ENCODE results near the gene MYL7. TPM values are rescaled to one million over a fixed set of nuclear protein-coding genes. Genes with fewer than 3 reads are reported as not detected.

The MYL7 gene, protein sequence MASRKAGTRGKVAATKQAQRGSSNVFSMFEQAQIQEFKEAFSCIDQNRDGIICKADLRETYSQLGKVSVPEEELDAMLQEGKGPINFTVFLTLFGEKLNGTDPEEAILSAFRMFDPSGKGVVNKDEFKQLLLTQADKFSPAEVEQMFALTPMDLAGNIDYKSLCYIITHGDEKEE
- total RNA-seq: 2.7 TPM
- polyA plus RNA-seq: 1.9 TPM

GRCh38 chr7:44141221-44141850 is at the start of gene MYL7:
TSS of gene MYL7 (minus strand) at chr7:44141332. CDS start at chr7:44141305, 27 bp downstream.
- no peak for DNase-seq (ENCODE audit: extremely low spot score)
- H3K27ac ChIP-seq (ENCODE audit: low read depth): no peak within 1 kb of the TSS
- no peaks in the 10 kb centered on the region for H3K36me3 ChIP-seq (ENCODE audit: insufficient read depth)
- no peak within 1 kb of the TSS for H3K4me3 ChIP-seq (ENCODE audit: low read depth, low read length)
- 74% methylated on average over 6 of the region's 6 CpGs for WGBS
- H3K4me1 ChIP-seq (ENCODE audit: insufficient read depth): no peaks in the 10 kb centered on the region

DNA sequence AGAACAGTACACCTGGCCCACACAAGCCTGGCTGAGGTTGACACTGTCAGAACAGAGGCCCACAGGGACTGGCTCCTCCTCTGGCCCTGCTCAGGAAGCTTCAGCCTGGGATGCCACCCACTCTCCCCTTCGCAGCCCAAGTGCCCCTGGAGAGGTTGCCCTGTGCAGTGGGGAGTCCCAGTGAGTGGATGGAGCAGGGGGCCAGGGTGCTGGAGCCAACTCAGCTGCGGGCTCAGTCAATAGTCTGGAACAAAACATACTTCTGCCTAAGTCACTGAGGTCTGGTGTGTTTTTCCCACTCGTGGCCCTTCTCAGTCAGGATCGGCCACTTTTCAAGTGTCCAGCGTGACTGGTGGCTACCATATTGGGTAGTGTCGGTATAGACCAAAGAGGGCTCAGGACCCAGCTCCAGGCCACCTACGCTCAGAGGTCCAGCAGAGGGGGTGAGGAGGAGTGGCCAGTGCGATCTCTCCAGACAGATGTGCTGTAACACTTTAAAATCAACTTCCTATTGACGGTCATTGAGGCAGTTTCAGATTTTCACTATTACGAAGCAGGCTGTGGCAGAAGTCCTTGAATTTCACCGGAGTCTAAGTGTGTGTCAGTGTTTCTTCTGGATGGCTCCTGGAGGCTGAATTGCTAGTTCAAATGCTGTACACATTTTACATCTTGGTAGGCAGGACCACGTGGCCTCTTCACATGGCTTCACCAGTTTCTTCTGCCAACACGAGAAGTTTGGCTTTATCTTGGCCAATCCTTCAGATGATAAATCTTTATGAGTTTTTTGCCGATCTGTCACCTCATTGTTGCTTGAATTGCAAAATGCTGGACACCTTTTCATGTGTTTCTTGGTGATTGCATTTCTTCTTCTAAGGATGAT is 49.1 kb upstream of the MYL7 start:
- no peaks in the 10 kb centered on the region for H3K4me1 ChIP-seq (ENCODE audit: insufficient read depth)
- no peak overlapping the region for H3K4me3 ChIP-seq (ENCODE audit: low read depth, low read length)
- H3K36me3 ChIP-seq (ENCODE audit: insufficient read depth): no peaks in the 10 kb centered on the region
- no peak overlapping the region for H3K27ac ChIP-seq (ENCODE audit: low read depth)
- 76% methylated on average over 14 of the region's 14 CpGs for WGBS
- DNase-seq (ENCODE audit: extremely low spot score): no peak

DNA sequence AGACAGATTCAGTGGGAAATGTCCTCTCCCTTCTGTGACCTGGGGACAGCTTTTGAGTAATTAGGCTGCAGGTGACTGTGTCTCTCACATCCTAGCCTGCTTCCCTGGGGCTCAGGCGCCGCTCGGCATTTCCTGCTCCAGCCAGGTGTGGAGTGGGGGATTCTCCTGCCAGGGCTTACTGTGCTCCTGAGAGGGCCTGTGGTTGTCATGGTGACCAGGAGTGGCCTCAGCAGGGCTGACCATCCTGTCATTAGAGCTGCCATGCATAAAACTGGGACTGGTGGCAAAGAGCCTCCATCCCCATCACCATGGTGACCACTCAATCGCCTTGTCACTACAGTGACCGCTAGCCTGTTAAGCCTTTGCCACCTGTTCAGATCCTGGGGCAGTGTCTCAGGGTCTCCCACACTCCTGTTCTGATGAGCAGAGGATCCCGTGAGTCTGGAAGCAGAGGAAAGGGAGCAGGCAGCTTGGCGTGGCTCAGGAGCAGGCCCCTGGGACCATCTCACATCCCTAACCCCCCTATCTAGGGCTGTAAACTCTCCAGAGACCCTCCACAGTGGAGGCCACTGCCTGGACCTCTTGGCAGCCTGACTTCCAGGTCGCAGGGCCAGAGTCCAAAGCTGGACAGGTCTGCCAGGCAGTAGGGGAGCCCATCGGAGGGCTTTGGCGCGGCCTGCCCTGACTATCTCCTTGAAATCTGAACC is 48.3 kb upstream of the MYL7 start, which contains the start of gene GCK:
Gene GCK, minus strand, starts transcription at position 154 of the 707 bp plus-strand sequence. CDS start 486 bp downstream, outside the sequence.
- Histone ChIP-seq H3K4me1 (ENCODE audit: insufficient read depth) (no peaks in the 10 kb centered on the region), H3K27ac (ENCODE audit: low read depth) (no peak within 1 kb of the TSS), H3K36me3 (ENCODE audit: insufficient read depth) (no peaks in the 10 kb centered on the region), H3K4me3 (ENCODE audit: low read depth, low read length) (no peak within 1 kb of the TSS)
- 81% methylated on average over 11 of the region's 11 CpGs for WGBS
- no peak for DNase-seq (ENCODE audit: extremely low spot score)

GRCh38 chr7:44188480-44189225 is 47.5 kb upstream of the MYL7 start:
- 83% methylated on average over 16 of the region's 16 CpGs for WGBS
- Histone ChIP-seq H3K27ac (ENCODE audit: low read depth) (no peak overlapping the region), H3K4me3 (ENCODE audit: low read depth, low read length) (no peak overlapping the region), H3K36me3 (ENCODE audit: insufficient read depth) (no peaks in the 10 kb centered on the region), H3K4me1 (ENCODE audit: insufficient read depth) (no peaks in the 10 kb centered on the region)
- no peak for DNase-seq (ENCODE audit: extremely low spot score)

GRCh38 chr7:44187636-44188416 is 46.7 kb upstream of the MYL7 start:
- H3K27ac ChIP-seq (ENCODE audit: low read depth): no peak overlapping the region
- no peak for DNase-seq (ENCODE audit: extremely low spot score)
- no peaks in the 10 kb centered on the region for H3K36me3 ChIP-seq (ENCODE audit: insufficient read depth)
- H3K4me1 ChIP-seq (ENCODE audit: insufficient read depth): no peaks in the 10 kb centered on the region
- WGBS: 46% methylated on average over 9 of the region's 9 CpGs
- no peak overlapping the region for H3K4me3 ChIP-seq (ENCODE audit: low read depth, low read length)

GRCh38 chr7:44186736-44187135 is 45.6 kb upstream of the MYL7 start:
- 83% methylated on average over 5 of the region's 5 CpGs for WGBS
- no peak overlapping the region for H3K4me3 ChIP-seq (ENCODE audit: low read depth, low read length)

GRCh38 chr7:44185729-44186128 is 44.6 kb upstream of the MYL7 start:
- H3K27ac ChIP-seq (ENCODE audit: low read depth): no peak overlapping the region
- H3K4me3 ChIP-seq (ENCODE audit: low read depth, low read length): no peak overlapping the region
- no peaks in the 10 kb centered on the region for H3K4me1 ChIP-seq (ENCODE audit: insufficient read depth)
- WGBS: 90% methylated on average over 5 of the region's 5 CpGs
- DNase-seq (ENCODE audit: extremely low spot score): no peak
- no peaks in the 10 kb centered on the region for H3K36me3 ChIP-seq (ENCODE audit: insufficient read depth)

More at GRCh38 chr7:44186736-44187135, 45.6 kb upstream of the MYL7 start:
- no peaks in the 10 kb centered on the region for H3K4me1 ChIP-seq (ENCODE audit: insufficient read depth)
- no peaks in the 10 kb centered on the region for H3K36me3 ChIP-seq (ENCODE audit: insufficient read depth)
- no peak for DNase-seq (ENCODE audit: extremely low spot score)
- H3K27ac ChIP-seq (ENCODE audit: low read depth): no peak overlapping the region

GRCh38 chr7:44184873-44185446 is 43.8 kb upstream of the MYL7 start:
- Histone ChIP-seq H3K4me3 (ENCODE audit: low read depth, low read length) (no peak overlapping the region), H3K36me3 (ENCODE audit: insufficient read depth) (no peaks in the 10 kb centered on the region)
- WGBS: 90% methylated on average over 2 of the region's 2 CpGs

DNA sequence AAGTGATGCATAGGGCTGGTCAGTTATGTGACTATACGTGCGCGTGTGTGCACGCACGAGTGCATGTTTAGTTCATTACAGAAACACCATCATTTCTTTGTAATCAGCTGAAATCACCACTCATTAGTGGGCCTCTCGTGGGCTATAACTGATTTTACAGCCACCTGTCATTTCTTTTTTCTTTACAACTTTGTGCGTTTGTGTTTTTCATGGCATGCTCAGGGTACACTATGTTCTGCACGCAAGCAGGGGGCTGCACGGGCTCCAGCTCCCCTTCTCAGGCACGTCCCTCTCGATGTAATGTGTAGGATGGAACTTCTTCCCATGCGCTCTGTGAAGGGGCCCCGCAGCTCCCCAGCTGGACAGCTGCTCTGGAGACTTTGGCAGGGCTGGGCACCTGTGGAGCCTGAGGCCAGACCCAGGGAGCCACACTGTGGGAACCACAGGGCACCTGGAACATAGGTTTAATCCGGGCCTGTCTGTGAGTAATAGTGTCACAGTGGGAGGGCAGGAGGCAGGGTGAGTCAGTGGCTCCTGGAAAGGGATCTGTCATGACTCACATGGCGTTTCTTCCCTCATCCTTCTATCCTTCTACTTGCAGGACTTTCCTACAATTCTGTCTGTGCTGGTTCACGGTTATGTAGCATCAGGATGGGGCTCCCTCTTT is 43.2 kb upstream of the MYL7 start:
- Histone ChIP-seq H3K4me3 (ENCODE audit: low read depth, low read length) (no peak overlapping the region), H3K4me1 (ENCODE audit: insufficient read depth) (no peaks in the 10 kb centered on the region), H3K36me3 (ENCODE audit: insufficient read depth) (no peaks in the 10 kb centered on the region), H3K27ac (ENCODE audit: low read depth) (no peak overlapping the region)
- no peak for DNase-seq (ENCODE audit: extremely low spot score)
- WGBS: 61% methylated on average over 16 of the region's 16 CpGs

More at GRCh38 chr7:44184873-44185446, 43.8 kb upstream of the MYL7 start:
- no peak for DNase-seq (ENCODE audit: extremely low spot score)
- Histone ChIP-seq H3K27ac (ENCODE audit: low read depth) (no peak overlapping the region), H3K4me1 (ENCODE audit: insufficient read depth) (no peaks in the 10 kb centered on the region)

DNA sequence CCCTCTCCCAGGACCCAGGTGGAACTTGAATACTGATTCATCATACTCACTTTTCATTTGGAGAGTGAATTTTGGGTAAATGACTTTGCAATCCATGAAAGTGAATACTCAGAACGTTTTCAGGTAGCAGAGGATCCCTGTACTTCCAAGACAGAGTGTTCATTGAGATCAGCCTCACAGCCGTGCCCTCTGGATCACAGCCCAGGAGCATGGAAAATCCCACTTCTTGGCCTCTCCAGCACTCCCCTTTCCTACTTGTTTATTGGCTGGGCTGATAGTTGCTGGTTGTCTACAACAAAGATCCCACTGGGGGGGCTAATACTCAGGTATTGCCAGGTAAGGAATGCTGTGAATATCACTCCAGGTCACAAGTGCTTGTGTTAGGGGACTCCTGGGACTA is 42.3 kb upstream of the MYL7 start:
- no peaks in the 10 kb centered on the region for H3K4me1 ChIP-seq (ENCODE audit: insufficient read depth)
- WGBS: 27% methylated on average over 2 of the region's 2 CpGs
- no peaks in the 10 kb centered on the region for H3K36me3 ChIP-seq (ENCODE audit: insufficient read depth)
- H3K27ac ChIP-seq (ENCODE audit: low read depth): no peak overlapping the region
- DNase-seq (ENCODE audit: extremely low spot score): no peak
- H3K4me3 ChIP-seq (ENCODE audit: low read depth, low read length): no peak overlapping the region

DNA sequence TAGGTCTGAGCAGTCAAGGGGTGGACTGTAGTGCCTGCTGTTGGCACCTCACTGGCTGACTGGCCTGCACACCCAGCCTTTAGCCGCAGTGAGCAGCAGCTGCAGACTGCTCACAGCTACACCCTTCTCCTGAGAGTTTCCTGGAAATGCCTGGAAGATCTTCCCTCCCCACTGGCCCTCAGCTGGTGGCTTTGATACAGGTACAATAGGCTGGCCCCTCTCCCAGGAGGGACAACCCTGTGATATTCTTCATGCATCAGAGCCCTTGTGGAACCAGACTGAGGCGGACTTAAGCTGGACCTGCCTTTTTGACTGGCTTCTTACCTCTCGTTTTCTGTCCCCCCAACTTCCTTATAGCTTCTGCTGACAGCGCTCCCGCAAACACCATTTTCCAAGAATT is 41.7 kb upstream of the MYL7 start:
- Histone ChIP-seq H3K4me1 (ENCODE audit: insufficient read depth) (no peaks in the 10 kb centered on the region), H3K4me3 (ENCODE audit: low read depth, low read length) (no peak overlapping the region), H3K27ac (ENCODE audit: low read depth) (no peak overlapping the region), H3K36me3 (ENCODE audit: insufficient read depth) (no peaks in the 10 kb centered on the region)
- 81% methylated on average over 5 of the region's 5 CpGs for WGBS
- no peak for DNase-seq (ENCODE audit: extremely low spot score)

DNA sequence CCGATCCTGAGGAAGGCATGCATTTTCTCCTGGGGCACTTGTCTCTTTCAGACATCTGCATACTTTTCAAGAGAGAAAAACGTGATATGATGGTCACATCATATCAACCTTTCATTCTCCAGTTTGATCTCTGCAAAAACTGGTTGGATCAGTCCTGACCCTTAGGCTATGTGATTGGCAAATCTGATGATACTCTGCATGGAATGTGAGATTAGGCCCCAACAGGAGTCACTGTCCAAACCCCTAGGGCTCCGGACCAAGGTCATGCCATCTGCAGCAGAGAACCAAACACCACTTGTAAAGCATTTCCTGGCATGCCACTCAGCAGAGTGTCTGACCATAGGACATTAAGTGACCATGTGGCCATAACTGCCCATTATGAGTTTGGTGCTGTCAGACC is 39.5 kb upstream of the MYL7 start:
- Histone ChIP-seq H3K36me3 (ENCODE audit: insufficient read depth) (no peaks in the 10 kb centered on the region), H3K4me1 (ENCODE audit: insufficient read depth) (no peaks in the 10 kb centered on the region), H3K27ac (ENCODE audit: low read depth) (no peak overlapping the region), H3K4me3 (ENCODE audit: low read depth, low read length) (no peak overlapping the region)
- DNase-seq (ENCODE audit: extremely low spot score): no peak
- 51% methylated on average over 3 of the region's 3 CpGs for WGBS
